NCI-H1105 treated with DMSO at 0.1 percent for 48 hours (cell line): ENCODE measurements around the gene GGA1.

ENCODE experiments used
- DNase-seq: peaks from one replicate; lab custom pipeline; 2025; lab: John Stamatoyannopoulos, UW

Gene GGA1

DNA sequence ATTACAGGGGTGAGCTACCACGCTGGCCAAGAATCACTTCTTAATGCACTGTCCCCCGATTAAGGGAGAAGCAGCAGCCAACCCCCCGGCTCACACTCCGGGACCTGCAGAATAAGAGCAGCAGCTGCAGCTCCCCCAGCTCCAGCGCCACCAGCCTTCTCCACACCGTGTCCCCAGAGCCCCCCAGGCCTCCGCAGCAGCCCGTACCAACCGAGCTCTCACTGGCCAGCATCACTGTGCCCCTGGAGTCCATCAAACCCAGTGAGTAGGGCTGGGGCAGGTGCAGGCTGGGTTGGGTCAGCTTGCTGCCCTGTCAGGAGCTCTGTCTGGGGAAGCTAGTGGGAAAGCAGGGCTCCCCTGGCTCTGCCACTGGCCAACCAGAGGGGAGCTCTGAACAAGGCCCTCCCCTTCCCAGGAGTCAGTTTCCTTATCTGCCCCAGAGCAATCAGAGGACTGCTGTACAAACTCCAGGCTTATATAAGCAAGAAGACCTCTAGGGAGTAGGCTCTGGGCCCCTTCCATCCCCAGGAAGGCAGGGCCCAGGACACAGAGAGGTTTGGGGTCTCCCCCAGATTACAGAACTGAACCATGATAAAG is 22.3 kb downstream of the GGA1 start:
- DNase-seq, result no peak

DNA sequence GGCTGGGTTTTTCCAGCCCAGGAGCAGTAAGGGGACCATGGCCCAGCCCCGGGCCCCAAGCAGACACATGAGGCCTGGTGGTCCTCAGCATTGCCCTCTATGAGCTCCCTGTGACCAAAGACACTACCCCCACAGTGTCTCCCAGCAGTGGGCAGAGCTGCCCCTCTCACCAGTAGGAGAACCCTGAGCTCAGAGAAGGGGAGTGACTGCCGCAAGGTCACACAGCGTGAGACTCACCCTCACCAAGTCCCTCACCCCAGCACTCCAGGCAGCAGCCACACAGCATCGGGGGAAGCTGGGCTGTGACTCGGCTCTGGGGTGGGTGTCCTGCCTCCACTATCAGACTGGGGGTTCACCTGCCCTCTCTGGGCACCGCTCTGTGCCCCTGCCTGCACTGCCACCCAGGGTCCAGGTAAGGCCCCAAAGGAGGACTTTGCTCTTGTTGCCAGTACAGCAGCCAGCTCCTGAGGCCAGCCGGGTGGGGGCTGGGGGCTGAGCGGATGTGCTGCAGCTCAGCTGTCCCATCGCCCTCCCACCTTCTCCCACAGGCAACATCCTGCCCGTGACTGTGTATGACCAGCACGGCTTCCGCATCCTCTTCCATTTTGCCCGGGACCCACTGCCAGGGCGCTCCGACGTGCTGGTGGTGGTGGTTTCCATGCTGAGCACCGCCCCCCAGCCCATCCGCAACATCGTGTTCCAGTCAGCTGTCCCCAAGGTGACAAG is 23.0 kb downstream of the GGA1 start:
- no peak for DNase-seq

- no peak for DNase-seq
These were observed 23.8 kb downstream of the GGA1 start for GRCh38 chr22:37632174-37633088.

DNA sequence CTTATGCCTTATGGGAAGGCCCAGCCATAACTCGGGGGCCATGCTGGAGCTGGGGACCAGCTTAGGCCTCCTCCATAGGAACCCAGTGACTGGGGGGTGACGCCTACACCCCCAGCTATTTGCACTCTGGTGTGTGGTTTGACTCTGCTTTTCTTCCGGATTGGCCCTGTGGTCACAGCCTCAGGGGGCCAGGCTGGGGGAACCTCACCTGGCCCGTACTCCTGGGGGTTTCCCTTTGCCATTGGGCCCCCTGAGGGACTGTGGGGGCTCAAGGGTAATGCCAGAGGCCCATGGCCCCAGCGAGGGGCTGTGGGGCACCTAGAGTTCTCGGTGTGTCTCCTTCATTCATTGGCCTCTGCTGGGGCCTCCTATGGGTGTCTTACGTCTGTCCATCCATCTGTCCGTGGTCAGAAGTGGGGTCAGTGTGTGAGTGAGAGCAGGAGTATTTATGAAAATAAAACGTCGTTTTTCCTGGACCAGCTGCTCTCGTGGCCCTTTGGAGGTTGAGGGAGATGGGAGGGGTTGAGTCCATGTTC is 24.5 kb downstream of the GGA1 start:
- no peak for DNase-seq

DNA sequence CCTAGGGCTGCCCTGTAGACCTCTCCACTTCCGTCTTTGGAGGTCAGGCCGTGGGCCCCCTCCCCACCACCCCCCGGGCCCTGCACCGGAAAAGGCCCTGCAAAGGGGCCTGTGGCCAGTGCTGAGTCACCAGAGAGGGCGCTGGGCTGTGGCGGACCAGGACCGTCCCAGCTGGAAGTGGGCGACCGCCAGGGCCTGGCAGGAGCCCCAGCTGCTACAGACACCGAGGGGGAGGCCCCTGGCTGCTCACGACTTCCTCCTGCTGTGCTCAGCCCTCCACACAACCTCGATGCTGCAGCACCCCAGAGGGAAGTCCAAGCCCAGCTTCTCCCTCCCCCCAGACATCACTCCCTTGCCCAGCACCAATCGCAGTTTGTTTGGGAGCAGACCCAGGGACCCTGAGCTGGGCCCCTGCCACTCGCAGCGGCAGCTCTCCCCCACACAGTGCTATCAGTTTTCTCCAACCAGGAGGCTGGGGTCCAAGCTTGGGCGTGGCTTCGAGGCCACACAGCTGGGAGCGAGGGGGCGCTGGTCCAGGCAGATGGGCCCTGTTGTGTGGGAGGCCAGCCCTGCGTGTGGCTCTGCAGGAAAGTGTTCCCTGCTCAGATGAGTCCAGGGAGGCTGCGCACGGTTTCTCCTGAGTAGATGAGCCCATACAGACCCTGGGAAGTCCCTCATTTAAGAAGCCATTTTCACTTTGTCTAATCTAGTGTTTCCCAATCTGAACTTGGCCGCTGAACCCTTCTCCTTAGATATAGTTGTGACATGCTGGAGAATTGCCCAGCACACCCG is 25.2 kb downstream of the GGA1 start:
- DNase-seq, result no peak

- no peak for DNase-seq
These were observed 25.8 kb downstream of the GGA1 start for GRCh38 chr22:37634417-37634924.

DNA sequence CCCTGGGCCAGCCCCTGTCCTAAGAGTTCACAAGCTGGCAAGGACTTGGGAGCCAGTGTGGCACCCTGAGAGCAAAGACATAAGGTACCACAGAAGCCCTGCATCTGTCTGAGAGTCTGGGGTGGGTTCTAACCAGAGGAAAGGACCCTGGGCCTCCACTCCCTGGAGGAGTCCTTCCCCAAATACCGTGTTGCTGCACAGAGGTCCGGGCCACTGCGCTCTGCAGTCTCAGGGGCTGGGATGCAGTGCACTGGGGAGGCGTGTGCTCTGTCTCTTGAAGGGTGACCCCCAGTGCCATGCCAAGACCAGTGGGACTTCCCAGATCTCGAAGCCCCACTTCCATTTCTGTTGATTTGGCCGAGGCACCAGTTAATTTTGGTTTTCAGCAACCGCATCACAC is 26.5 kb downstream of the GGA1 start:
- DNase-seq, result no peak

- DNase-seq, result no peak
These were observed 27.7 kb downstream of the GGA1 start for GRCh38 chr22:37636186-37636948.

DNA sequence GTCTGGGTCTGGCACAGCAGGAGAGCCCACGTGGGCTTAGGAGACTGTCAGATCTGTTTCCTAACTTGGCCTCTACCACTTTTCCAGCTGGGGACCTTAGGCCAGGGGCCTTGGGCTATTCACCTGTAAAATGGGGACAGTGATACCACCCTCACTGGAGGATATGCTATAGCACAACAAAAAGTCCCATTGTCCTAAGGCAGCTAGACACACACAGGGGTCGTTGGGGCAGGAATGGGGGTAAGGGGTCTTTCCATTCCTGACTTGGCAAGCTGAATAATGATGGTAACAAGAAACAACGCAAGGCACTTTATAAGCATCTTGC is 28.3 kb downstream of the GGA1 start:
- no peak for DNase-seq

DNA sequence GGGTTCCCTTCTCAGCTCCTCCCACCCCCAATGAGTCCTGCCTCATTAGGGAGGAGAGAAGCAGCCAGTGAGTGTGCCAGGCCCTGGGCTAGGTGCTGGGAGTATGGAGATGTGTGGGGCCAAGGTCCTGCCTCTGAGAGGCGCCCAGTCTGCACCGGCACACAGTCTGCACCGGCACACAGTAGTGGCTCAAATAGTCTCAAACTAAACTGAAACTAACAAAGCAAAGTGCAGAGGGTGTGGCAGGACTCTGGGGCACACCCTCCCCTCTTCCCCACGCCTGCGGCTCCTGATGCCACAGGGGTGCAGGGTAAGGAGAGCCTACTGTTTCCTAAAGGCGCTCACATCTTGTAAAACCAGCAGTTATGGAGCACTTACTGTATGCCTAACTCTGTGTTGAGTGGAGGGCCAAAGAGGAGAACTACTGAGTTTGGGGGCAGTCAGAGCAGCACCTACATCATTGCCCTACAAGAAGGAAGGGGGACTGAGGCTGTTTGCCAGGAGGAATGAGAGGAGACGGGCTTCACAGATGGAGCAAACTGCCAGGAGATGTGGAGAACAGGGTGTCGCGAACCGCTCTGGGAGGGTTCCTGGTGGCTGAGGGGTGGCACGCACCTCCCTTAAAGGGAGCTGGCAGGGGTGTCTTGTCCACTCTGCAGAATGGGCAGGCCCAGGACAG is 29.9 kb downstream of the GGA1 start:
- no peak for DNase-seq

DNA sequence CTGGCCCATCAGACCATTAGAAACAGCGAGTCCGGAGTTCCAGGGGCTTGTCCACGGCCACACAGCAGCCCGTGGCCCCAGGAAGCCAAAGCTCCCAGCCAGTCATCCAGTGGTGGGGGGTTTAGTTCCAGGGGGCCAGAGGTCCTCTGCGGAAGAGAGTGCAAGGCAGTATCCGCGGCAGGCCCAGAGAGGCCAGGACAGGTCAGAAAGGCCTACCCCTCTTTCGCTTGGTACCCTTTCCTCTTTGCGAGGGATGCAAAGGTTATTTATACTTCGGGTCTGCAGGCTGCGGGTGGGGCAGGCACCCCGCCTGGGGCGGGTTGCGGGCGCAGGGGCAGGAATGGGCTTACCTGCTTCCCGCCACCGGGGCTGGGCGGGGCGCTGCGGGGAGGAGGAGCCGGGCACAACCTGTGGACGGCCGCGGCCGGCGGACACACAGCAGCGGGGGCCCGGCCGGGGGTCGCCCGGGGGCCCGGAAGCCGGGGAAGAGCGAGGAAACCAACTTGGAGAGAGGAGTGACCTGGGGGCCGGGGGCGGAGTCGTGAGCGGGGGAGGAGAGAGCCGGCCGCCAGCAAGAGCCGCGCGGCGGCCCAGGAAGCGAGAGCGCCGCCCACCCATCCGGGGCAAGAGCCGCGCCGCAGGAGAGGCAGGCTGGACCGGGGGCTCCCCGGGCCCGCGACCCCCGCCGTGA is 30.6 kb downstream of the GGA1 start, which contains the start of gene SH3BP1:
SH3BP1 (plus strand) TSS at position 600 of the 691 bp plus-strand sequence. CDS start 119 bp downstream, outside the sequence.
- DNase-seq, result peak; percentile 18

- DNase-seq, result no peak
These were observed 31.3 kb downstream of the GGA1 start for GRCh38 chr22:37639771-37640590.

DNA sequence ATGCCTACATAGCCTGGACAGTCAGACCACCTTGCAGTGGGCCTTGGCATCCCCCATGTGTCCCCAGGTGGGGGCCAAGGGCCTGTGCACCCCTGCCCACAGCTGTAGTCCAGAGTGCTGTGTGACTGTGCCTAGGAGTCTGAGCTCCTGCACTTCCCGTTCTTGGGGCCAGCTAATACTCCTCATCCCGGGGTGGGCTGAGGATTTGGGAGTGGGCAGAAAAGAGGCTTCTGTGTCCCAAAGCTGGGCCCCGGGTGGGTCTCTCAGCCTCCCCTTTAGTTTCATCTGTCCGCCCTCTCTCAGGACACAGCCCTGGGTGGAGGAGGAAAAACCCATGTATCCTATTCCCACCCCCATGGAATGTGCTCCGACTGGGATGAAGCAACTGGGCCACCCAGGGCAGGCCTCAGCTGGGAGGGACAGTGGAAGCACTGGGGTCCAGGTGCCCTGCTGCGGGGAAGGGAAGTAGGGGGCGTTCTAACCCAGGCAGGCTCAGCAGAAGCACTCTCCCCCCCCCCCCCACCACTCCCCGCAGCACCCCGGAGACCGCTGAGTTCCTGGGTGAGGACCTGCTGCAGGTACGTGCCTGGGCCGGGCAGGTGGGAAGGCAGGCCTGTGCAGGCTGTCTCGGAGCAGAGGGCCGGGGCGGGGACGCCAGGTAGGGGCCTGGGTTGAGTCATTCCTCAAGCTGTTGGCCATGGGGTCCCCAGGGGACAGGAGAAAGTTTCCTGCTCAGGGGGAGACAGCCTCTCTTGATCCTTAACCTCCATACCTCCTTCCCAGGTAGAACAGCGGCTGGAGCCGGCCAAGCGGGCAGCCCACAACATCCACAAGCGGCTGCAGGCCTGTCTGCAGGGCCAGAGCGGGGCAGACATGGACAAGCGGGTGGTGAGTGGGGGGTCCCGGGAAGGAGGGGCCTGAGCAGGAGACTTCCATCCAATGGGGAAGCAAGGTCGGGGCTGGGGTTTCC is 32.2 kb downstream of the GGA1 start:
- no peak for DNase-seq

DNA sequence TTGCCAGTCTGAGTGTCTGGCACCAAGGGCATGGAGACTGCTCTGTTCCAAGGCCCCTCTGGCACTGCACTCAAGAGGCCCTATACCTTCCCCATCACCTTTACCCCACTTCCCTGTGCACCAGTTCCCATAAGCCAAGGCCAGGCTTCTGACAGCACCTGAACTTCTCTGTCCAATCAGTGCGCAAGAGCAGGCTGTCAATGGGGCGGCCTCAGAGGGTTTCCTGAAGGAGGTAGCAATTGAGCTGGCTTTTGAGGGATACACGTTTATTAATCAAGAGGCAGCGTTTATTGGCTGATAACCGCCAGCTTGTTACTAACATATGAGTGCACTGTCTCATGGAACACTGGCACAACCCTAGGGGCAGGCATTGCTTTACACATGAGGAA is 32.9 kb downstream of the GGA1 start:
- no peak for DNase-seq

DNA sequence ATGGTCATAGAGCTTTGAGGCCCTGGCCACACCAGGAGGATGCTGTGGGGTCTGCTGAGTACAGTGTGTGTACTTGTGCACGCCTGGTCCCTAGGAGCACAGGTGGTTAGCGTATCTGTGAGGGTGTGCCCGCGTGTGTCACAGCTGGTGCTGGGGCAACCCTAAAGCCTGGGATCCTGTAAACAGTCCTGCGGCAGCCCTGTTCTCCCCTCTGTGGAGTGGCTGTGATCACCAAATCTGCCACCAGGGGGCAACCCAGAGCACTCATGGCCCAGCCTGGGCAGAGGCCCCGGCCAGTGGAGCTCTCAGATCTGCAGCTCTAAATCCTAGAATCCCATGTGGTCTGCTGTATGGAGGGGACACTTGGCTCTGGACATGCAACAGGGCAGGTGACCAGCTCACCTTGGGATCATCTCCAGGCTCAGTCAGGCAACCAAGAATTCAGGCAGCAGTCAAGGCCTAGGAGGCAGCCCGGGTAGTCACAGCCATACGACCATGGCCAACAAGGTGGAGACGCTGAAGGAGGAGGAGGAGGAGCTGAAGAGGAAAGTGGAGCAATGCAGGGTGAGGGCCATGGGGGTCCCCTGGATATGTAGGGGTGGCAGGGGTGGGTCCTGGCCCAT is 34.7 kb downstream of the GGA1 start:
- DNase-seq, result peak; percentile 44

DNA sequence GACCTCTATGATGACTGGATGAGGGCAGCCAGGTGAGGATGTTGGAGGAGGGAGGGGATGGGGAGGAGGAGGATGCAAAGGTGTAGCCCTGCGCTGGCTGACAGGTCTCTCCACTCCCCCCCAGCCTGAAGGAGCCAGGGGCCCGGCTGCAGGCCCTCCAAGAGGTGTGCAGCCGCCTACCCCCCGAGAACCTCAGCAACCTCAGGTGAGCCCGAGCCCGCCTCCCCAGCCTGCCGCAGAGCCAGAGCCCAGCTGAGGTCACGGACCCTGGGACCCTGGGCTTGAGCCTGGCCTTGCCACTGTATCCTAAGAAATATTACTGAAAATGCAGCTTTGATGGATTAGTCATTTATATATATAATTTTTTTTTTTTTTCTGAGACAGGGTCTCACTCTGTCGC is 38.7 kb downstream of the GGA1 start:
- no peak for DNase-seq

GRCh38 chr22:37647928-37648327 is 39.3 kb downstream of the GGA1 start:
- DNase-seq, result no peak
